HG02678 (cell line): Measurements from ENCODE around the gene SCN5A.

ENCODE experiments used
- ATAC-seq: cut with Tn5 transposase; IDR thresholded peaks from one replicate; pipeline ENCODE4 v1.9.1; 2021; ENCODE audit warnings: mild to moderate bottlenecking, moderate library complexity; ENCODE audit not compliant: unreplicated experiment

Gene SCN5A

GRCh38 chr3:38548154-38548931, 101.1 kb downstream of the SCN5A start:
- ATAC-seq: no peak

- no peak for ATAC-seq
Observed at GRCh38 chr3:38545983-38546382, 103.5 kb downstream of the SCN5A start.

- no peak for ATAC-seq
Observed at GRCh38 chr3:38545550-38545949, 103.9 kb downstream of the SCN5A start.

- ATAC-seq: no peak
Observed at GRCh38 chr3:38544926-38545325, 104.6 kb downstream of the SCN5A start.

- no peak for ATAC-seq
Observed at GRCh38 chr3:38543586-38543985, 105.9 kb downstream of the SCN5A start.

GRCh38 chr3:38542401-38543298, 106.8 kb downstream of the SCN5A start:
- ATAC-seq: no peak

GRCh38 chr3:38541806-38542205, 107.7 kb downstream of the SCN5A start:
- ATAC-seq: no peak

- no peak for ATAC-seq
Observed at GRCh38 chr3:38538773-38539353, 110.6 kb downstream of the SCN5A start.

GRCh38 chr3:38536671-38537070, 112.8 kb downstream of the SCN5A start:
- ATAC-seq: no peak

- no peak for ATAC-seq
Observed at GRCh38 chr3:38534604-38535003, 114.9 kb downstream of the SCN5A start.

GRCh38 chr3:38534180-38534579, 115.3 kb downstream of the SCN5A start:
- no peak for ATAC-seq

GRCh38 chr3:38533285-38533976, 116.1 kb downstream of the SCN5A start:
- no peak for ATAC-seq

GRCh38 chr3:38532529-38532928, 117.0 kb downstream of the SCN5A start:
- no peak for ATAC-seq

GRCh38 chr3:38528457-38528856, 121.0 kb downstream of the SCN5A start:
- no peak for ATAC-seq

GRCh38 chr3:38526792-38527191, 122.7 kb downstream of the SCN5A start:
- no peak for ATAC-seq

GRCh38 chr3:38524141-38524739, 125.2 kb downstream of the SCN5A start:
- ATAC-seq: no peak

- ATAC-seq: no peak
Observed at GRCh38 chr3:38522002-38522401, 127.5 kb downstream of the SCN5A start.

- ATAC-seq: no peak
Observed at GRCh38 chr3:38521391-38521987, 128.0 kb downstream of the SCN5A start.

- no peak for ATAC-seq
Observed at GRCh38 chr3:38519651-38520050, 129.8 kb downstream of the SCN5A start.

- ATAC-seq: no peak
Observed at GRCh38 chr3:38519000-38519399, 130.5 kb downstream of the SCN5A start.
